Peyer's patch (tissue), 4 donors: ENCODE data around the gene MYO15B. TPM values are rescaled to one million over a fixed set of nuclear protein-coding genes. Genes with fewer than 3 reads are reported as not detected.

Experiments used
- DNase-seq, 3 donors: peaks; one replicate each; pipeline ENCODE4 v3.0.0-alpha.2; 2017 to 2019
- H3K27ac ChIP-seq, 4 donors: fragments of 200-600 bp; sonication (generic); one replicate each; pipeline ENCODE4 v1.5.1; 2016 to 2019
- H3K27me3 ChIP-seq, 2 donors: fragments of 200-600 bp; sonication (generic); one replicate each; pipeline ENCODE4 v1.5.1; 2019
- H3K36me3 ChIP-seq, 3 donors: fragments of 200-600 bp; sonication (generic); one replicate each; pipeline ENCODE4 v1.5.1; 2016 to 2019
- H3K4me1 ChIP-seq, 4 donors: fragments of 200-600 bp; sonication (generic); one replicate each; pipeline ENCODE4 v1.5.1; 2016 to 2019
- H3K4me3 ChIP-seq, 4 donors: fragments of 200-600 bp; sonication (generic); 1 replicate in 3 of 4; 2 replicates in 1 of 4; pipeline ENCODE4 v1.5.1; 2016 to 2019; ENCODE audit warnings: mild to moderate bottlenecking in 1 of 4
- H3K9me3 ChIP-seq, 4 donors: fragments of 200-600 bp; sonication (generic); one replicate each; pipeline ENCODE4 v1.5.1; 2016 to 2019; ENCODE audit warnings: mild to moderate bottlenecking in 1 of 4
- CTCF ChIP-seq, 6 experiments: fragments of 450-650 bp in 4 of 6; fragments of 200-600 bp in 2 of 6; sonication (generic) in 1 of 6; IDR thresholded peaks; one replicate each; pipeline ENCODE4 v1.5.1; 2017 to 2019; ENCODE audit warnings: antibody characterized with exemption in 6 of 6, mild to moderate bottlenecking in 3 of 6, moderate library complexity in 1 of 6
- POLR2A ChIP-seq, 2 donors: fragments of 450-650 bp; IDR thresholded peaks; one replicate each; pipeline ENCODE4 v1.5.1; 2017; ENCODE audit warnings: antibody characterized with exemption in 2 of 2, mild to moderate bottlenecking in 2 of 2, moderate library complexity in 2 of 2
- total RNA-seq, 4 donors: library from RNA; depleted of rRNA; stranded (reverse); fragments of >200 nt; gene quantifications; one replicate each; pipeline ENCODE4 v1.1.0, GENCODE V29; 2016

MYO15B gene
- total RNA-seq, 4 donors from 2014 or later, result 552 to 2,671 (median 1,951) TPM

- Histone ChIP-seq H3K36me3 (peaks cover 0 to 41% (median 0%) of the 10 kb centered on the region in 3 donors), H3K27ac (peak overlapping the region; percentile 81 to 91 (median 86)), H3K9me3 (no peaks in the 10 kb centered on the region), H3K27me3 (no peaks in the 10 kb centered on the region), H3K4me3 (peak overlapping the region; percentile 85 to 98 (median 92)), H3K4me1 (peaks cover 0 to 26% (median 6%) of the 10 kb centered on the region in 4 donors)
- DNase-seq, result no peak
- TF ChIP-seq CTCF (IDR thresholded peaks at IDR 0.05) (no peak), POLR2A (IDR thresholded peaks at IDR 0.05) (no peak)
Observed at GRCh38 chr17:75667825-75668224, 80.2 kb downstream of the MYO15B start.

- TF ChIP-seq POLR2A (IDR thresholded peaks at IDR 0.05) (no peak), CTCF (IDR thresholded peaks at IDR 0.05) (no peak)
- H3K4me3 ChIP-seq, result peak overlapping the region in 1 of 4 donors; percentile 98
- no peaks in the 10 kb centered on the region for H3K9me3 ChIP-seq
- no peak overlapping the region for H3K27ac ChIP-seq
- H3K4me1 ChIP-seq, result peaks cover 0 to 26% (median 6%) of the 10 kb centered on the region in 4 donors
- no peak for DNase-seq
- no peaks in the 10 kb centered on the region for H3K27me3 ChIP-seq
- peaks cover 0 to 45% (median 0%) of the 10 kb centered on the region in 3 donors for H3K36me3 ChIP-seq
Observed at GRCh38 chr17:75668489-75668888, 80.9 kb downstream of the MYO15B start.

- H3K4me1 ChIP-seq, result peaks cover 0 to 29% (median 6%) of the 10 kb centered on the region in 4 donors
- H3K36me3 ChIP-seq, result peaks cover 0 to 58% (median 0%) of the 10 kb centered on the region in 3 donors
Observed at GRCh38 chr17:75670868-75671267, 83.3 kb downstream of the MYO15B start.

GRCh38 chr17:75672011-75672410 is 84.4 kb downstream of the MYO15B start:
- H3K4me1 ChIP-seq, result peaks cover 0 to 22% (median 3%) of the 10 kb centered on the region in 4 donors
- TF ChIP-seq CTCF (IDR thresholded peaks at IDR 0.05) (no peak), POLR2A (IDR thresholded peaks at IDR 0.05) (no peak)
- no peak overlapping the region for H3K4me3 ChIP-seq
- H3K36me3 ChIP-seq, result peaks cover 0 to 61% (median 0%) of the 10 kb centered on the region in 3 donors
- DNase-seq, result no peak
- no peaks in the 10 kb centered on the region for H3K27me3 ChIP-seq
- no peaks in the 10 kb centered on the region for H3K9me3 ChIP-seq
- H3K27ac ChIP-seq, result no peak overlapping the region

More at GRCh38 chr17:75670868-75671267, 83.3 kb downstream of the MYO15B start:
- Histone ChIP-seq H3K9me3 (no peaks in the 10 kb centered on the region), H3K4me3 (no peak overlapping the region), H3K27ac (no peak overlapping the region), H3K27me3 (no peaks in the 10 kb centered on the region)
- DNase-seq, result no peak
- TF ChIP-seq POLR2A (IDR thresholded peaks at IDR 0.05), result no peak
- no peak for TF ChIP-seq CTCF (IDR thresholded peaks at IDR 0.05)

GRCh38 chr17:75673487-75673886 is 85.9 kb downstream of the MYO15B start:
- H3K27ac ChIP-seq, result no peak overlapping the region
- H3K4me3 ChIP-seq, result no peak overlapping the region
- no peaks in the 10 kb centered on the region for H3K27me3 ChIP-seq
- no peaks in the 10 kb centered on the region for H3K9me3 ChIP-seq
- no peak for DNase-seq
- peaks cover 0 to 14% (median 0%) of the 10 kb centered on the region in 4 donors for H3K4me1 ChIP-seq
- TF ChIP-seq CTCF (IDR thresholded peaks at IDR 0.05), result no peak
- TF ChIP-seq POLR2A (IDR thresholded peaks at IDR 0.05), result no peak
- H3K36me3 ChIP-seq, result peaks cover 0 to 66% (median 0%) of the 10 kb centered on the region in 3 donors

Other genes starting within 250 kb of the MYO15B start
- 100 to 1,000 TPM in 2 of 4 donors, 10 to 100 TPM in 2; 64.8 to 120 (median 98.3) TPM for gene GRB2, start 182.1 kb upstream of the MYO15B start, total RNA-seq
- gene TMEM94, start 131.2 kb upstream of the MYO15B start, total RNA-seq, result 100 to 1,000 TPM; 114 to 340 (median 178) TPM
- gene CASKIN2, start 72.3 kb upstream of the MYO15B start, total RNA-seq, result 10 to 100 TPM; 12.4 to 24.0 (median 17.3) TPM
- gene TSEN54, start 71.3 kb upstream of the MYO15B start, total RNA-seq, result 10 to 100 TPM; 47.9 to 89.5 (median 80.0) TPM
- gene LLGL2, start 62.1 kb upstream of the MYO15B start, total RNA-seq, result 100 to 1,000 TPM; 221 to 563 (median 300) TPM
- 100 to 1,000 TPM in 1 of 4 donors, 10 to 100 TPM in 2, not detected in 1; 68.8 to 161 (median 97.1) TPM for gene SMIM5, start 45.6 kb downstream of the MYO15B start, total RNA-seq
- gene RECQL5, start 79.4 kb downstream of the MYO15B start, total RNA-seq, result 10 to 100 TPM; 26.3 to 85.0 (median 44.1) TPM
- 100 to 1,000 TPM in 2 of 4 donors, 10 to 100 TPM in 2; 65.3 to 117 (median 101) TPM for gene SAP30BP, start 79.5 kb downstream of the MYO15B start, total RNA-seq
- 100 to 1,000 TPM in 3 of 4 donors, 10 to 100 TPM in 1; 80.0 to 368 (median 219) TPM for gene ITGB4, start 133.7 kb downstream of the MYO15B start, total RNA-seq
- 10 to 100 TPM; 50.1 to 81.9 (median 64.1) TPM for gene GALK1, start 177.4 kb downstream of the MYO15B start, total RNA-seq
- 100 to 1,000 TPM in 1 of 4 donors, 10 to 100 TPM in 3; 18.9 to 108 (median 30.6) TPM for gene UNK, start 197.0 kb downstream of the MYO15B start, total RNA-seq